ENCODE results near the gene RD3L.
"Not testable (repeated sequence)": the region's sequence is repeated elsewhere in the genome, so short reads cannot be mapped to it uniquely, and the experiment has no call there.

Gene RD3L

GRCh38 chr14:103927566-103927965, 14.8 kb downstream of the RD3L start:
- no peak for DNase-seq (ENCODE audit: low read depth)

GRCh38 chr14:103925316-103925715, 17.0 kb downstream of the RD3L start:
- DNase-seq (ENCODE audit: low read depth) = no peak

- DNase-seq (ENCODE audit: low read depth) = no peak
Measured at GRCh38 chr14:103923863-103924262, 18.5 kb downstream of the RD3L start.

- not testable (repeated sequence) for DNase-seq (ENCODE audit: low read depth)
Measured at GRCh38 chr14:103921855-103922200, 20.5 kb downstream of the RD3L start.

GRCh38 chr14:103920981-103921854, 21.1 kb downstream of the RD3L start:
- peak; percentile 89 for DNase-seq (ENCODE audit: low read depth)

- DNase-seq (ENCODE audit: low read depth) = no peak
Measured at GRCh38 chr14:103916636-103917262, 25.6 kb downstream of the RD3L start.

- DNase-seq (ENCODE audit: low read depth) = no peak
Measured at GRCh38 chr14:103915616-103916015, 26.7 kb downstream of the RD3L start.

GRCh38 chr14:103910984-103911383, 31.3 kb downstream of the RD3L start:
- DNase-seq (ENCODE audit: low read depth) = no peak

GRCh38 chr14:103910262-103910935, 31.9 kb downstream of the RD3L start:
- peak; percentile 54 for DNase-seq (ENCODE audit: low read depth)

GRCh38 chr14:103909531-103910261, 32.6 kb downstream of the RD3L start:
- no peak for DNase-seq (ENCODE audit: low read depth)

GRCh38 chr14:103908580-103908979, 33.7 kb downstream of the RD3L start:
- no peak for DNase-seq (ENCODE audit: low read depth)

GRCh38 chr14:103905842-103906456, 36.4 kb downstream of the RD3L start:
- DNase-seq (ENCODE audit: low read depth) = no peak

- peak; percentile 71 for DNase-seq (ENCODE audit: low read depth)
Measured at GRCh38 chr14:103904493-103905107, 37.7 kb downstream of the RD3L start.

- no peak for DNase-seq (ENCODE audit: low read depth)
Measured at GRCh38 chr14:103899833-103900232, 42.5 kb downstream of the RD3L start.

- no peak for DNase-seq (ENCODE audit: low read depth)
Measured at GRCh38 chr14:103899316-103899715, 43.0 kb downstream of the RD3L start.

GRCh38 chr14:103898711-103899110, 43.6 kb downstream of the RD3L start:
- DNase-seq (ENCODE audit: low read depth) = no peak

GRCh38 chr14:103898204-103898603, 44.1 kb downstream of the RD3L start:
- DNase-seq (ENCODE audit: low read depth) = no peak

- no peak for DNase-seq (ENCODE audit: low read depth)
Measured at GRCh38 chr14:103897075-103897947, 45.0 kb downstream of the RD3L start.

- no peak for DNase-seq (ENCODE audit: low read depth)
Measured at GRCh38 chr14:103896578-103896977, 45.8 kb downstream of the RD3L start.

GRCh38 chr14:103894723-103895059, 47.6 kb downstream of the RD3L start:
- DNase-seq (ENCODE audit: low read depth) = no peak
